Measurements from ENCODE around the gene JPH2. TPM values are rescaled to one million over a fixed set of nuclear protein-coding genes. Genes with fewer than 3 reads are reported as not detected.
"Not testable (repeated sequence)": the region's sequence is repeated elsewhere in the genome, so short reads cannot be mapped to it uniquely, and the experiment has no call there.

The JPH2 gene
- total RNA-seq, 1 experiment from 2014 or later: 15.8 TPM

DNA sequence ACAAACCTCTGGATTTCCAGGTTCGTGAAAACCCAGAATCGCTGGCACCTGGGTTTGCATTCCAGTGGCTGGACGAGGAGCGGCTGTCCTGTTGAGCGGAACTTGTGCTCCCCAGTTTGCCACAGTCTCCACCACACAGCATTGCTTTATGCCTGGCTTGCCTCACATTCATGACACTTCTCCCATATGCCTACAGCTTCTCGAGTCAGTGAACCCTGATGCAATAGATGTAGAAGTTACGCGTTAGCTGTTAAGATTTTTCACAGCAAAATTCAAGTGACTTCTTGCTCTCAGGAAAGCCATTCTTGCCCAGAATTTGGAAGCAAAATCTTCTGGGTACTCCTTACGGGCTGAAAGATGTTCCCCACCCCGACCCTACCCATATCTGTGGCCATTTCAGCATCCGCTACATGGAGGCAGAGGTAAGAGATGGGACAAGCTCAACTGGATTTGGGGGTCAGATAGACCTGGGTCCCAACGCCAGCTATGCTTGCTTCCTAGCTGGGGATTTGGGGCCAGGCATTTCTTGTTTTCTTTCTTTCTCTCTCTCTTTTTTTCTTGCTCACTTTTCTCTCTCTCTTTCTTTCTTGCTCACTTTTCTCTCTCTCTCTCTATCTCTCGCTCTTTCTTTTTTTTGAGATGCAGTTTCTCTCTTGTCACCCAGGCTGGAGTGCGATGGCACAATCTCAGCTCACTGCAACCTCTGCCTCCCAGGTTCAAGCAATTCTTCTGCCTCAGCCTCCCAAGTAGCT lies 47.8 kb upstream of the JPH2 start:
- no peaks in the 10 kb centered on the region for H4K20me1 ChIP-seq (ENCODE audit: low read length)
- no peak overlapping the region for H2AFZ ChIP-seq (ENCODE audit: low read length)
- DNase-seq (no peak), ATAC-seq (no peak)
- no peak overlapping the region for H3K4me3 ChIP-seq (ENCODE audit: low read length)
- H3K9me3 ChIP-seq (ENCODE audit: low read length): no peaks in the 10 kb centered on the region
- BruUV-seq (replicated peaks): no TSS peak
- CTCF ChIA-PET: no interaction called here
- H3K9me2 ChIP-seq (replicated peaks; ENCODE audit: low read length): no peaks in the 10 kb centered on the region
- no peak overlapping the region for H3K4me2 ChIP-seq (ENCODE audit: low read length)
- POLR2A ChIA-PET (ENCODE audit: unreplicated experiment): no interaction called here
- TF ChIP-seq, protein P1, sequence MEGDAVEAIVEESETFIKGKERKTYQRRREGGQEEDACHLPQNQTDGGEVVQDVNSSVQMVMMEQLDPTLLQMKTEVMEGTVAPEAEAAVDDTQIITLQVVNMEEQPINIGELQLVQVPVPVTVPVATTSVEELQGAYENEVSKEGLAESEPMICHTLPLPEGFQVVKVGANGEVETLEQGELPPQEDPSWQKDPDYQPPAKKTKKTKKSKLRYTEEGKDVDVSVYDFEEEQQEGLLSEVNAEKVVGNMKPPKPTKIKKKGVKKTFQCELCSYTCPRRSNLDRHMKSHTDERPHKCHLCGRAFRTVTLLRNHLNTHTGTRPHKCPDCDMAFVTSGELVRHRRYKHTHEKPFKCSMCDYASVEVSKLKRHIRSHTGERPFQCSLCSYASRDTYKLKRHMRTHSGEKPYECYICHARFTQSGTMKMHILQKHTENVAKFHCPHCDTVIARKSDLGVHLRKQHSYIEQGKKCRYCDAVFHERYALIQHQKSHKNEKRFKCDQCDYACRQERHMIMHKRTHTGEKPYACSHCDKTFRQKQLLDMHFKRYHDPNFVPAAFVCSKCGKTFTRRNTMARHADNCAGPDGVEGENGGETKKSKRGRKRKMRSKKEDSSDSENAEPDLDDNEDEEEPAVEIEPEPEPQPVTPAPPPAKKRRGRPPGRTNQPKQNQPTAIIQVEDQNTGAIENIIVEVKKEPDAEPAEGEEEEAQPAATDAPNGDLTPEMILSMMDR (conservative IDR thresholded peaks at IDR 0.05; ENCODE audit: low read depth, low read length): no peak
- no peak for TF ChIP-seq EZH2phosphoT487 (IDR thresholded peaks at IDR 0.05; ENCODE audit: borderline replicate concordance, low read length)
- no peak for TF ChIP-seq EZH2 (IDR thresholded peaks at IDR 0.05; ENCODE audit: low read length, unreplicated experiment)
- no peak overlapping the region for H3K9ac ChIP-seq (ENCODE audit: low read length)
- H3F3A ChIP-seq (ENCODE audit: low read length, unreplicated experiment): no peaks in the 10 kb centered on the region
- H3K79me2 ChIP-seq (ENCODE audit: low read length): no peaks in the 10 kb centered on the region
- H3K36me3 ChIP-seq (ENCODE audit: low read depth, low read length): no peaks in the 10 kb centered on the region
- H3K27ac ChIP-seq (ENCODE audit: low read length): no peak overlapping the region
- no peaks in the 10 kb centered on the region for H3K4me1 ChIP-seq (ENCODE audit: insufficient read depth, low read length)
- H3K27me3 ChIP-seq (ENCODE audit: low read length): no peaks in the 10 kb centered on the region
- intact Hi-C loops (cut with micrococcal nuclease): no loop called here

DNA sequence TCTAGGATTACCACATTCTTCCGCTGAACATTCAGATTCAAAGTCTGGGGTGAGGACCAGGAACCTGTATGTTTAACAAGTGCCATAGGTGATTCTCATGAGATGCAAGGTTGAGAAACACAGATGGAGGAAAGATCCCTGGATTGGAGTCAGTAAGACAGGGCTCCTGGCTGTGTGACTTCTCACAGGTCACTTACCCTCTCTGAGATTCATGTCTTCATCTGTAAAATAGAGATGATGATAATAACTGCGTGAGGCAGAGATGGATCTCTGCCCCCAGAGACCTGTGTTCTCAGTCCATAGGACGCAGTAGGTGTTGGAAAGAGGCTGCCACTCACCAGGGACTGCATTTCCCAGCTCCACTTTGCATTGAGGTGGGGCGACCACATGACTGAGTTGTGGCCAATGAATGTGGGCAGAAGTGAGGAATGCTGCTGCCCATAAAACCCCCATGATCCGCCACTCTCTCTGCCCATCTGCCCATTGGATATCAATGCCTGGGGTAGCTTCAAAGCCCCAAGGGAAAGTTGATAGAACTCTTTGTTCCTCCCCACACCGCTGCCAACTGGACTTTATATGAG lies 46.5 kb upstream of the JPH2 start:
- Histone ChIP-seq H3K27ac (ENCODE audit: low read length) (no peak overlapping the region), H2AFZ (ENCODE audit: low read length) (no peak overlapping the region), H4K20me1 (ENCODE audit: low read length) (no peaks in the 10 kb centered on the region), H3K4me2 (ENCODE audit: low read length) (no peak overlapping the region), H3K9me3 (ENCODE audit: low read length) (no peaks in the 10 kb centered on the region), H3K36me3 (ENCODE audit: low read depth, low read length) (no peaks in the 10 kb centered on the region), H3K9me2 (replicated peaks; ENCODE audit: low read length) (no peaks in the 10 kb centered on the region), H3K4me1 (ENCODE audit: insufficient read depth, low read length) (no peaks in the 10 kb centered on the region), H3K27me3 (ENCODE audit: low read length) (no peaks in the 10 kb centered on the region), H3K79me2 (ENCODE audit: low read length) (no peaks in the 10 kb centered on the region), H3F3A (ENCODE audit: low read length, unreplicated experiment) (no peaks in the 10 kb centered on the region), H3K4me3 (ENCODE audit: low read length) (no peak overlapping the region), H3K9ac (ENCODE audit: low read length) (no peak overlapping the region)
- TF ChIP-seq EZH2phosphoT487 (IDR thresholded peaks at IDR 0.05; ENCODE audit: borderline replicate concordance, low read length): no peak
- no peak for TF ChIP-seq EZH2 (IDR thresholded peaks at IDR 0.05; ENCODE audit: low read length, unreplicated experiment)
- TF ChIP-seq, protein P1 (conservative IDR thresholded peaks at IDR 0.05; ENCODE audit: low read depth, low read length): no peak
- no peak for DNase-seq
- ChIA-PET CTCF (no interaction called here), POLR2A (ENCODE audit: unreplicated experiment) (interaction anchor here (0.6 kb wide), 1 partner anchor 87 kb away, joined by 3 read pairs; no protein-coding TSS in a partner anchor)
- no peak for ATAC-seq
- intact Hi-C loops (cut with micrococcal nuclease): no loop called here
- BruUV-seq (replicated peaks): no TSS peak

DNA sequence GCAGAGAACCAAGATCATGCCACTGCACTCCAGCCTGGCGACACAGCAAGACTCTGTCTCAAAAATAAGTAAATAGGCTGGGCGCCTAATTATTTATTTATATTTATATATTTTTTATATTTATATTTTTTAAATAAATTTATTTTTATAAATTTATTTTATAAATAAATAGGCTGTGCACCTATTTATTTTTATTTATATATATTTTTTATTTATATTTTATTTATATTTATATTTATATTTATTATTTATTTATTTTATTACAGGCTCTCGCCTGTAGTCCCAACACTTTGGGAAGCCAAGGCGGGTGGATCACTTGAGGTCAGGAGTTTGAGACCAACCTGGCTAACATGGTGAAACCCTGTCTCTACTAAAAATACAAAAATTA lies 45.5 kb upstream of the JPH2 start:
- H3K4me2 ChIP-seq (ENCODE audit: low read length); H4K20me1 ChIP-seq (ENCODE audit: low read length); intact Hi-C loops (cut with micrococcal nuclease); H3K9ac ChIP-seq (ENCODE audit: low read length); POLR2A ChIA-PET (ENCODE audit: unreplicated experiment); DNase-seq; ATAC-seq; H3K9me3 ChIP-seq (ENCODE audit: low read length); H3K4me3 ChIP-seq (ENCODE audit: low read length); H3K9me2 ChIP-seq (replicated peaks; ENCODE audit: low read length); BruUV-seq (replicated peaks); H3F3A ChIP-seq (ENCODE audit: low read length, unreplicated experiment); H3K36me3 ChIP-seq (ENCODE audit: low read depth, low read length); H2AFZ ChIP-seq (ENCODE audit: low read length); H3K79me2 ChIP-seq (ENCODE audit: low read length); H3K27me3 ChIP-seq (ENCODE audit: low read length); H3K27ac ChIP-seq (ENCODE audit: low read length); CTCF ChIA-PET; H3K4me1 ChIP-seq (ENCODE audit: insufficient read depth, low read length): not testable (repeated sequence)

All from PC-3 (cell line).